OCI-LY7 (cell line): Measurements from ENCODE around the gene BSPRY. TPM values are rescaled to one million over a fixed set of nuclear protein-coding genes. Genes with fewer than 3 reads are reported as not detected.

Experiments
- BruUV-seq: library from RNA; stranded (reverse); fragments of 400-500 nt; replicated peaks from 2 replicates; lab custom pipeline; 2021; lab: Mats Ljungman, UMichigan
- CTCF ChIA-PET: fragments of 300-600 bp; sonication (Branson Sonifier 250); formaldehyde crosslinking; loops from one replicate; lab custom pipeline; 2022; ENCODE audit warnings: antibody characterized with exemption; ENCODE audit not compliant: unreplicated experiment; lab: Charles Lee
- POLR2A ChIA-PET: fragments of 300-600 bp; sonication (Branson Sonifier 250); formaldehyde crosslinking; loops from one replicate; lab custom pipeline; 2022; ENCODE audit warnings: antibody characterized with exemption; lab: Charles Lee
- DNase-seq: peaks from one replicate; pipeline ENCODE4 v3.0.0-alpha.2; 2015; ENCODE audit warnings: low spot score
- H2AFZ ChIP-seq: fragments of 200-600 bp; sonication (generic), shearing (Covaris generic); 2 replicates; pipeline ENCODE4 v1.6.1; 2014; ENCODE audit warnings: mild to moderate bottlenecking, antibody characterized with exemption, low read length, moderate library complexity
- H3K27ac ChIP-seq: fragments of 200-600 bp; sonication (generic); 2 replicates; pipeline ENCODE4 v1.5.1; 2014; ENCODE audit warnings: mixed run types, low read depth, mild to moderate bottlenecking, moderate library complexity, low read length, inconsistent platforms; ENCODE audit not compliant: poor library complexity, severe bottlenecking
- H3K36me3 ChIP-seq: fragments of 200-600 bp; sonication (generic); 2 replicates; pipeline ENCODE4 v1.6.1; 2014; ENCODE audit warnings: mild to moderate bottlenecking, antibody characterized with exemption, low read length, moderate library complexity, mixed read lengths; ENCODE audit not compliant: insufficient read depth
- H3K4me1 ChIP-seq: fragments of 200-600 bp; sonication (generic); 2 replicates; pipeline ENCODE4 v1.5.1; 2014; ENCODE audit warnings: mild to moderate bottlenecking, low read length; ENCODE audit not compliant: insufficient read depth, poor library complexity, severe bottlenecking
- H3K4me2 ChIP-seq: fragments of 200-600 bp; sonication (generic); 2 replicates; pipeline ENCODE4 v1.6.1; 2014; ENCODE audit warnings: mild to moderate bottlenecking, low read length
- H3K4me3 ChIP-seq: fragments of 200-600 bp; sonication (generic); 2 replicates; pipeline ENCODE4 v1.5.1; 2014; ENCODE audit warnings: mild to moderate bottlenecking, low read depth, low read length; ENCODE audit not compliant: poor library complexity, severe bottlenecking
- H3K79me2 ChIP-seq: fragments of 200-600 bp; sonication (generic); 2 replicates; pipeline ENCODE4 v1.6.1; 2016; ENCODE audit warnings: low read depth, mild to moderate bottlenecking, low read length, moderate library complexity, mixed read lengths; ENCODE audit not compliant: insufficient read depth
- H3K9me2 ChIP-seq: fragments of 200-600 bp; sonication (generic); 2 replicates; pipeline ENCODE4 v1.6.1; 2016; ENCODE audit warnings: mild to moderate bottlenecking, low read length, mixed read lengths; ENCODE audit not compliant: insufficient read depth
- H3K9me3 ChIP-seq: fragments of 200-600 bp; sonication (generic); 2 replicates; pipeline ENCODE4 v1.6.1; 2014; ENCODE audit warnings: mild to moderate bottlenecking, mixed run types, low read length, mixed read lengths
- H4K20me1 ChIP-seq: fragments of 200-600 bp; sonication (generic); 2 replicates; pipeline ENCODE4 v1.6.1; 2014; ENCODE audit warnings: mild to moderate bottlenecking, antibody characterized with exemption, low read length, moderate library complexity, mixed read lengths; ENCODE audit not compliant: insufficient read depth
- EZH2phosphoT487 ChIP-seq: fragments of 200-600 bp; sonication (generic); IDR thresholded peaks from 2 replicates; pipeline ENCODE4 v1.6.1; 2018; ENCODE audit warnings: low read depth, borderline replicate concordance, mild to moderate bottlenecking, mixed run types, antibody characterized with exemption, low read length, moderate library complexity, mixed read lengths
- intact Hi-C: fragments of 100-400 bp; cut with micrococcal nuclease; formaldehyde crosslinking; loops from one replicate; pipeline ENCODE4 v1.10.0; 2022; ENCODE audit not compliant: unreplicated experiment
- total RNA-seq, 2 experiments: library from RNA; depleted of rRNA in 1 of 2; stranded (reverse); fragments of >200 nt in 1 of 2; shearing (Covaris generic) in 1 of 2; gene quantifications; 2 replicates each; pipeline ENCODE4 v1.2.3, GENCODE V29; 2014 to 2022
- TF ChIP-seq, protein P1 (sequence below): fragments of 200-600 bp; sonication (generic); conservative IDR thresholded peaks from 2 replicates; pipeline ENCODE4 v1.5.1; 2014; ENCODE audit warnings: mild to moderate bottlenecking, antibody characterized with exemption, low read length, moderate library complexity, mixed read lengths

Gene BSPRY
- total RNA-seq, 2 experiments from 2014 or later, result 0.54 to 0.82 TPM

DNA sequence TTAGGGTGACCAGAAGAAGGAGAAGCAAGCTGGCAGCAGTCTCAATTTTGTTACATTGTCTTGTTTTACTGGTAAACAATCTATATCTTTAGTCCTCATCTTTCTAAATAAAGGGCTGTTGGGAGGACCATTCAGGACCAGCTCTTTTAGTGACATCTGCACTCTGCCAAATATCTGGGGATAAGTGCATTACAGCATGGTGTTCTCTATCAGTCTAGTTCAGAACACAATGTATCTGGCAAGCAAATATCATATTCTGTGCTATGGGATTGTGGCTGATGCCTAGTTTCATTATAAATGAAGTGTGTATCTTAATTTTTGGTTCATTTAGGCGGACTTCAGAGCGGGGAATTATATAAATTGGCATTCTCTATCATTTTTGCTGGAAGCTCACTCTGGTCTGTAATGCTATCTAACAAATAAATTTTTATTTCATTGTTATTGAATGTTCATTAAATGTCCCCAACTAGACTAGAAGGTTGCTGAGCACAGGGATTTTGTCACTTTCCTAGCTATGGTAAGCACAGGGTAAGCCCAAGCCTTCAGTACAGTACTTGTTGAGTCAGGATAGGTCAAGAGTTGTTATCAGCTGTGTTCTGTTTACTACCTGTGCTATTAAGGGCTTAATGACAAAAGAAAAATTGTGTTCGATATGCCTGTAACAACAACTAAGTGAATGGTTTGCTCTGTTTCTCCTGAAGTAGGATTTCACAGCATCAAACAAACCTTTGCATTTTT, 21.1 kb upstream of the BSPRY start:
- H3K79me2 ChIP-seq, result no peaks in the 10 kb centered on the region
- no peaks in the 10 kb centered on the region for H3K4me1 ChIP-seq
- H3K4me3 ChIP-seq, result no peak overlapping the region
- TF ChIP-seq, protein P1, sequence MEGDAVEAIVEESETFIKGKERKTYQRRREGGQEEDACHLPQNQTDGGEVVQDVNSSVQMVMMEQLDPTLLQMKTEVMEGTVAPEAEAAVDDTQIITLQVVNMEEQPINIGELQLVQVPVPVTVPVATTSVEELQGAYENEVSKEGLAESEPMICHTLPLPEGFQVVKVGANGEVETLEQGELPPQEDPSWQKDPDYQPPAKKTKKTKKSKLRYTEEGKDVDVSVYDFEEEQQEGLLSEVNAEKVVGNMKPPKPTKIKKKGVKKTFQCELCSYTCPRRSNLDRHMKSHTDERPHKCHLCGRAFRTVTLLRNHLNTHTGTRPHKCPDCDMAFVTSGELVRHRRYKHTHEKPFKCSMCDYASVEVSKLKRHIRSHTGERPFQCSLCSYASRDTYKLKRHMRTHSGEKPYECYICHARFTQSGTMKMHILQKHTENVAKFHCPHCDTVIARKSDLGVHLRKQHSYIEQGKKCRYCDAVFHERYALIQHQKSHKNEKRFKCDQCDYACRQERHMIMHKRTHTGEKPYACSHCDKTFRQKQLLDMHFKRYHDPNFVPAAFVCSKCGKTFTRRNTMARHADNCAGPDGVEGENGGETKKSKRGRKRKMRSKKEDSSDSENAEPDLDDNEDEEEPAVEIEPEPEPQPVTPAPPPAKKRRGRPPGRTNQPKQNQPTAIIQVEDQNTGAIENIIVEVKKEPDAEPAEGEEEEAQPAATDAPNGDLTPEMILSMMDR, result no peak
- TF ChIP-seq EZH2phosphoT487, result no peak
- no peaks in the 10 kb centered on the region for H4K20me1 ChIP-seq
- no peaks in the 10 kb centered on the region for H3K9me2 ChIP-seq
- POLR2A ChIA-PET, result interaction anchor here (0.6 to 1.9 kb wide), 3 partner anchors 12 to 925 kb away, joined by 4 to 7 read pairs (median 4); partner anchors contain the start of gene WDR31
- no peak for DNase-seq
- no TSS peak for BruUV-seq
- no peak overlapping the region for H2AFZ ChIP-seq
- H3K4me2 ChIP-seq, result no peak overlapping the region
- no peak overlapping the region for H3K27ac ChIP-seq
- no peaks in the 10 kb centered on the region for H3K9me3 ChIP-seq
- intact Hi-C loops, result no loop called here
- CTCF ChIA-PET, result no interaction called here
- no peaks in the 10 kb centered on the region for H3K36me3 ChIP-seq

DNA sequence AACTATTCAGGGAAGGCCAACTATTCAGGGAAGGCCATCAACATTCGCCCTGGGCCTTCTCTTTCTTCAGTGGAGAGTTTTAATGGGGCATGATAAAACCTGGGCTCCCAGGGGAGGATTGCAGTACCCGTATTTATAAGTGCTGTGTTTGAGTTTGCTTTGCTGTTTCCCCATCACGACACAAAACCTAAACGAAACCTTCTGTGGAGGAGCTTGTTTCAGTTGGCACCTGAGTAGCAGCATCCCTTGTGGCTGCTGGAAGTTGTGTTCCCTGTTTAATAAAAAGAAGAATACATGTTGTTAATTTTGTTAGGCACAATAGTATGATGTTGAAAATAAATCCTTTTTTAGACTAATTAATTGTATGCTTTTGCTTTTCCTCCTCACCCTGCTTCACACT, 17.6 kb upstream of the BSPRY start:
- no peak for DNase-seq
- TF ChIP-seq, protein P1, result no peak
- TF ChIP-seq EZH2phosphoT487, result no peak
- ChIA-PET POLR2A (interaction anchor here (0.5 kb wide), 1 partner anchor 21 kb away, joined by 3 read pairs; no protein-coding TSS in a partner anchor), CTCF (no interaction called here)
- no TSS peak for BruUV-seq
- no peaks in the 10 kb centered on the region for H3K79me2 ChIP-seq
- no peak overlapping the region for H3K27ac ChIP-seq
- no peak overlapping the region for H3K4me3 ChIP-seq
- no peak overlapping the region for H3K4me2 ChIP-seq
- no peaks in the 10 kb centered on the region for H3K9me3 ChIP-seq
- no peak overlapping the region for H2AFZ ChIP-seq
- H3K4me1 ChIP-seq, result no peaks in the 10 kb centered on the region
- H3K36me3 ChIP-seq, result no peaks in the 10 kb centered on the region
- H3K9me2 ChIP-seq, result no peaks in the 10 kb centered on the region
- no peaks in the 10 kb centered on the region for H4K20me1 ChIP-seq
- intact Hi-C loops, result no loop called here

DNA sequence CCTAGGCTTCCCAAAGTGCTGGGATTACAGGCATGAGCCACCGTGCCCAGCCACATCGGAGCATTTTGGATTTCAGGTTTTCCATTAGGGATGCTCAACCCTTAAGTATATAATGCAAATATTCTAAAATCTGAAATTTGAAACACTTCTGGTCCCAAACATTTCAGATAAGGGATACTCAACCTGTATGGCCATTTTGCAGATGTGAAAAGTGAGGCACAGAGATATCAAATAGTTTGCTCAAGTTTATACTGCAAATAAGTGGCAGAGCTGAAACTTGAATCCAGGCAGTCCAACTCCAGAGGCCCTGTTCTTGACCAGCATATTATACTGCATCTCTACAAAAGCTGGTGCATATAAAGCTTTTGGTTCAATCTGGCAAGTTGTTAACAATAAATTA, 11.6 kb upstream of the BSPRY start:
- POLR2A ChIA-PET, result interaction anchor here (0.5 to 1.0 kb wide), 4 partner anchors 10 to 113 kb away, joined by 3 to 4 read pairs (median 4); no protein-coding TSS in a partner anchor
- no peak for TF ChIP-seq EZH2phosphoT487
- TF ChIP-seq, protein P1, result no peak
- H3K4me1 ChIP-seq, result no peaks in the 10 kb centered on the region
- CTCF ChIA-PET, result no interaction called here
- no peak overlapping the region for H3K4me3 ChIP-seq
- no peak overlapping the region for H3K4me2 ChIP-seq
- intact Hi-C loops, result no loop called here
- H3K9me3 ChIP-seq, result no peaks in the 10 kb centered on the region
- no peaks in the 10 kb centered on the region for H3K36me3 ChIP-seq
- H2AFZ ChIP-seq, result no peak overlapping the region
- no peaks in the 10 kb centered on the region for H4K20me1 ChIP-seq
- H3K9me2 ChIP-seq, result no peaks in the 10 kb centered on the region
- no peak overlapping the region for H3K27ac ChIP-seq
- DNase-seq, result no peak
- no TSS peak for BruUV-seq
- H3K79me2 ChIP-seq, result no peaks in the 10 kb centered on the region
